Ovary (tissue), 9 donors: ENCODE results near the gene TIRAP. TPM values are rescaled to one million over a fixed set of nuclear protein-coding genes. Genes with fewer than 3 reads are reported as not detected.

ENCODE experiments used
- DNase-seq, 5 donors: peaks; one replicate each; pipeline ENCODE4 v3.0.0-alpha.2; 2019 to 2020
- H3K27ac ChIP-seq, 2 donors: fragments of 200-600 bp; one replicate each; pipeline versions ENCODE4 v1.5.1 to v1.8.0; 2019 to 2022
- H3K27me3 ChIP-seq: fragments of 200-600 bp; one replicate; pipeline ENCODE4 v1.8.0; 2022
- H3K36me3 ChIP-seq: fragments of 200-600 bp; sonication (generic); one replicate; pipeline ENCODE4 v1.5.1; 2019
- H3K4me1 ChIP-seq: one replicate; pipeline ENCODE4 v1.8.1; 2013; ENCODE audit warnings: mild to moderate bottlenecking, moderate library complexity; ENCODE audit not compliant: insufficient read depth
- H3K4me3 ChIP-seq: fragments of 200-600 bp; sonication (generic); one replicate; pipeline ENCODE4 v1.5.1; 2017
- H3K9me3 ChIP-seq, 2 donors: fragments of 200-600 bp in 1 of 2; sonication (generic) in 1 of 2; one replicate each; pipeline versions ENCODE4 v1.5.1 to v1.8.1; 2013 to 2019; ENCODE audit warnings: mild to moderate bottlenecking in 1 of 2, moderate library complexity in 1 of 2
- EP300 ChIP-seq: sonication (generic); formaldehyde crosslinking; IDR thresholded peaks from one replicate; pipeline ENCODE4 v1.6.1; 2017; ENCODE audit warnings: antibody characterized with exemption
- POLR2A ChIP-seq: fragments of 450-650 bp; IDR thresholded peaks from one replicate; pipeline ENCODE4 v1.6.1; 2017; ENCODE audit warnings: antibody characterized with exemption, mild to moderate bottlenecking, moderate library complexity
- WGBS, 3 donors: extraction: QIAGEN DNeasy Blood & Tissue Kit in 1 of 3; methylation state at CpG; one replicate each; pipeline versions ENCODE4 v1.1.5 to v1.1.7; 2013 to 2017; 5-methylcytosine and 5-hydroxymethylcytosine counted together
- intact Hi-C, 4 donors: fragments of 100-400 bp; cut with DNase I; formaldehyde crosslinking; loops; one replicate each; pipeline versions ENCODE4 v1.11.0 to v1.15.1; 2022 to 2023
- polyA plus RNA-seq, 2 donors: library from polyadenylated mRNA; stranded (reverse); fragments of 200-250 nt in 1 of 2; fragments of 350-450 nt in 1 of 2; fragmentation: Illumina TruSeq in 1 of 2; extraction: RNeasy Lipid Tissue Mini Kit (QIAGEN cat#74804) in 1 of 2; gene quantifications; one replicate each; pipeline ENCODE4 v1.2.3, GENCODE V29; 2013 to 2014
- total RNA-seq, 7 donors: library from RNA; depleted of rRNA in 2 of 7; stranded (reverse); fragments of >200 nt in 2 of 7; fragmentation: NEBNext Ultra II Directional in 3 of 7; extraction: Animal tissue kit (Norgen Biotek cat#: 25700) in 3 of 7; gene quantifications; one replicate each; pipeline versions ENCODE4 v1.1.0 to v1.2.4, GENCODE V29; 2016 to 2023
- TF ChIP-seq, protein P1 (sequence below), 3 donors: fragments of 450-650 bp in 2 of 3; fragments of 200-600 bp in 1 of 3; IDR thresholded peaks; one replicate each; pipeline versions ENCODE4 v1.5.1 to v1.8.0; 2016 to 2022; ENCODE audit warnings: antibody characterized with exemption in 3 of 3, mild to moderate bottlenecking in 1 of 3
- donor health status: DM: no; HTN: no; CAD: no; lungs with moderate emphysema.
- donor health status: DM: no; HTN: no; CAD: no.
- donor health status: Bipolar disorder and iron deficiency.
- donor health status: DM: yes; HTN: yes; CAD: no.
- donor health status: DM: no; HTN: no; CAD: no.
- donor health status: DM: yes; HTN: yes; CAD: no.

Gene TIRAP
- total and polyA plus RNA-seq, 9 donors: 7.6 to 16.0 (median 14.5) TPM

DNA sequence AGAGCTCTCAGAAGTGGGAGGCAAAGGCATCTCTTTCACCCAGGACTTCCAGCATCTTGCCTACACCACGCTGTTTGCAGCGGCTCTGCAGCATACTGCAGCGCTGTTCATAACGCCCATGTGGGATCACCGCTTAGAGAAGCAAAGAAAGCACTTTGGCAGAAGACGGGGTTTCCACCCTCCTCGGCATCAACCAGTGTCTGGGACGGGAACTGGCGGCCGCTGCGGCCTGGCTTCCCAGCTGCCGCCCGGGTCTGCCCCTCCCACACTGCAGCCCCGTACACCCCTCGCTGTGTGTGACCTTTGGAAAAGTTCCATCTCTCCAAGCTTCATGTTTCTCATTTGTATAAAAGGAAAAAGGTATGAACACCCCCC is 545 bp upstream of the TIRAP start:
- intact Hi-C loops: loop anchor here in 1 of 4 donors (5.0 kb wide), 1 partner anchor 70 kb away; the partner anchor contains the start of genes FAM118B and RPUSD4
- DNase-seq: peak; percentile 52 to 68 (median 61)

DNA sequence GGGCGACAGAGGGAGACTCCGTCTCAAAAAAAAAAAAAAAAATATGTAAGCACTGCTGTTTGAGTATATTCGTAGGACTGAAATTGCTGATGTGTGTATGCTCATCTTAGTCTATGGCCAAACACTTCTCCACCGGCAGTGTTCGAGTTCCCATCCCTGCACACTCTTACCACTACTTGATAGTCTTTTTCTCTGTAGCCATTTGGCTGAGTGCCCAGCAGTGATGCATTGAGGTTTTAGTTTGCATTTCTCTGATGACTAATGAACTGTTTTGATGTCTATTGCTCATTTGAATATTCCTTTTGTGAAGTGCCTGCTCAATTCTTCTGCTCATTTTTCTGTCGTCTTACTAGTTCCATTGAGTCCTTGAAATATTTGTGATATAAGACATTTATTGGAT is 1.9 kb downstream of the TIRAP start:
- WGBS, 3 donors: 26 to 37% (median 28%) methylated on average over 6 of the region's 6 CpGs
- Histone ChIP-seq H3K9me3 (no peaks in the 10 kb centered on the region), H3K27ac (no peak overlapping the region), H3K4me1 (peaks cover 4% of the 10 kb centered on the region), H3K36me3 (no peaks in the 10 kb centered on the region), H3K4me3 (no peak overlapping the region), H3K27me3 (no peaks in the 10 kb centered on the region)
- TF ChIP-seq POLR2A (no peak), EP300 (no peak)
- TF ChIP-seq, protein P1, sequence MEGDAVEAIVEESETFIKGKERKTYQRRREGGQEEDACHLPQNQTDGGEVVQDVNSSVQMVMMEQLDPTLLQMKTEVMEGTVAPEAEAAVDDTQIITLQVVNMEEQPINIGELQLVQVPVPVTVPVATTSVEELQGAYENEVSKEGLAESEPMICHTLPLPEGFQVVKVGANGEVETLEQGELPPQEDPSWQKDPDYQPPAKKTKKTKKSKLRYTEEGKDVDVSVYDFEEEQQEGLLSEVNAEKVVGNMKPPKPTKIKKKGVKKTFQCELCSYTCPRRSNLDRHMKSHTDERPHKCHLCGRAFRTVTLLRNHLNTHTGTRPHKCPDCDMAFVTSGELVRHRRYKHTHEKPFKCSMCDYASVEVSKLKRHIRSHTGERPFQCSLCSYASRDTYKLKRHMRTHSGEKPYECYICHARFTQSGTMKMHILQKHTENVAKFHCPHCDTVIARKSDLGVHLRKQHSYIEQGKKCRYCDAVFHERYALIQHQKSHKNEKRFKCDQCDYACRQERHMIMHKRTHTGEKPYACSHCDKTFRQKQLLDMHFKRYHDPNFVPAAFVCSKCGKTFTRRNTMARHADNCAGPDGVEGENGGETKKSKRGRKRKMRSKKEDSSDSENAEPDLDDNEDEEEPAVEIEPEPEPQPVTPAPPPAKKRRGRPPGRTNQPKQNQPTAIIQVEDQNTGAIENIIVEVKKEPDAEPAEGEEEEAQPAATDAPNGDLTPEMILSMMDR (IDR thresholded peaks at IDR 0.05): no peak
- peak; percentile 69 to 84 (median 75) for DNase-seq
- intact Hi-C loops: loop anchor here in 1 of 4 donors (5.0 kb wide), 1 partner anchor 73 kb away; the partner anchor contains the start of genes FAM118B and RPUSD4

More for the DNA sequence above, 545 bp upstream of the TIRAP start:
- TF ChIP-seq POLR2A (no peak), EP300 (no peak)
- TF ChIP-seq, protein P1 (IDR thresholded peaks at IDR 0.05): no peak
- Histone ChIP-seq H3K4me1 (peaks cover 4% of the 10 kb centered on the region), H3K27ac (peak overlapping the region; percentile 83 to 95), H3K4me3 (peak overlapping the region; percentile 62), H3K9me3 (no peaks in the 10 kb centered on the region), H3K27me3 (no peaks in the 10 kb centered on the region), H3K36me3 (no peaks in the 10 kb centered on the region)
- WGBS, 3 donors: 0 to 1% (median 0%) methylated on average over 15 of the region's 15 CpGs

DNA sequence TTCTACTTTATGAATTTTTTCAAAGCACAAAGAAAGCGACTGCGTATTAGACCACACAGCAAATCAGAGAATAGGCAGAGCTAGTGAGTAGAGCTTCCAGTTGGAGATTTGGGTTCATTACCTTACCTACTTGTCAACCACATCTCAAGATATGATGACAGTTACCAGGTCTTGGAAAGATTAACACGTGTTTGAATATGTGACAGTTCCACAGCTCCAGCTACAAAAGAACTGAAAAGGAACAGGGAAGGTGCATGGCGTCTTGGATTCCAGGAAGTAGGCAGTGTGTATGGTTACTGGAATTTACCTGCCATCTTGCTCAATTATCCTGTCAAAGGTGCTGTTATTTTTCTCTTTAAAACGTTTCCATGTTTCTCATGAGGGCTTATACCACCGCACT is 5.3 kb downstream of the TIRAP start:
- no peaks in the 10 kb centered on the region for H3K27me3 ChIP-seq
- no peak for DNase-seq
- 87 to 88% (median 87%) methylated on average over 6 of the region's 6 CpGs for WGBS, 3 donors
- intact Hi-C loops: no loop called here
- H3K27ac ChIP-seq: no peak overlapping the region
- no peaks in the 10 kb centered on the region for H3K36me3 ChIP-seq
- no peaks in the 10 kb centered on the region for H3K9me3 ChIP-seq
- no peak overlapping the region for H3K4me3 ChIP-seq
- TF ChIP-seq POLR2A: no peak
- TF ChIP-seq, protein P1 (IDR thresholded peaks at IDR 0.05): no peak
- no peak for TF ChIP-seq EP300
- H3K4me1 ChIP-seq: peaks cover 4% of the 10 kb centered on the region

DNA sequence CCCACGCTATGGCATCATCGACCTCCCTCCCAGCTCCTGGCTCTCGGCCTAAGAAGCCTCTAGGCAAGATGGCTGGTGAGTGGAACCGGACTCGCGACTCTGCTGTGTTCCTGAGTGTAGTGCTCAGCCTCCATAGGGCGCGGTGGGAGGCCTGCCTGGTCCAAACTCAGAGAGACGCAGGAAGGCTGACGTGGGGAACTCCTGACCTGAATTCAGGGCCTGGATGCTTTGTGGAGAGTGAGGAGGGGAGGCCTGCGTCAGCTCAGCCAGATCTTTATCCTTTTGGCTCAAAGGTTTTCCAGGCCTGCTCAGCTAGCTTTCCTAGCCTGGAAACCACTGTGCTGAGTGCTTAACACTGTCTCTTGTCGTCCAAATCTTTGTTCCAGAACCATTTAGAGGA is 8.0 kb downstream of the TIRAP start:
- Histone ChIP-seq H3K27me3 (no peaks in the 10 kb centered on the region), H3K27ac (no peak overlapping the region), H3K36me3 (no peaks in the 10 kb centered on the region), H3K4me3 (no peak overlapping the region), H3K4me1 (no peaks in the 10 kb centered on the region), H3K9me3 (no peaks in the 10 kb centered on the region)
- DNase-seq: peak in 1 of 5 donors; percentile 31
- TF ChIP-seq, protein P1 (IDR thresholded peaks at IDR 0.05): no peak
- TF ChIP-seq EP300: no peak
- TF ChIP-seq POLR2A: no peak
- intact Hi-C loops: no loop called here
- WGBS, 3 donors: 64 to 77% (median 72%) methylated on average over 12 of the region's 12 CpGs
